ENCODE results near the gene NDUFAF8.

- TF ChIP-seq ZNF70 (CRISPR knock-in tag; IDR thresholded peaks at IDR 0.05) (no peak), ZNF565 (CRISPR knock-in tag; conservative IDR thresholded peaks at IDR 0.05; ENCODE audit: low read depth) (no peak)
Observed at GRCh38 chr17:81258292-81258691, 19.2 kb downstream of the NDUFAF8 start.

Measured in SK-N-SH treated with all-trans-retinoic acid at 6 μM for 48 hours (cell line).